HG02884 (cell line): ENCODE measurements around the gene GRN.
"Not testable (repeated sequence)": the region's sequence is repeated elsewhere in the genome, so short reads cannot be mapped to it uniquely, and the experiment has no call there.

Source experiments
- ATAC-seq: cut with Tn5 transposase; IDR thresholded peaks from one replicate; pipeline ENCODE4 v1.9.1; 2021; ENCODE audit warnings: mild to moderate bottlenecking, moderate library complexity; ENCODE audit not compliant: unreplicated experiment

GRN gene

DNA sequence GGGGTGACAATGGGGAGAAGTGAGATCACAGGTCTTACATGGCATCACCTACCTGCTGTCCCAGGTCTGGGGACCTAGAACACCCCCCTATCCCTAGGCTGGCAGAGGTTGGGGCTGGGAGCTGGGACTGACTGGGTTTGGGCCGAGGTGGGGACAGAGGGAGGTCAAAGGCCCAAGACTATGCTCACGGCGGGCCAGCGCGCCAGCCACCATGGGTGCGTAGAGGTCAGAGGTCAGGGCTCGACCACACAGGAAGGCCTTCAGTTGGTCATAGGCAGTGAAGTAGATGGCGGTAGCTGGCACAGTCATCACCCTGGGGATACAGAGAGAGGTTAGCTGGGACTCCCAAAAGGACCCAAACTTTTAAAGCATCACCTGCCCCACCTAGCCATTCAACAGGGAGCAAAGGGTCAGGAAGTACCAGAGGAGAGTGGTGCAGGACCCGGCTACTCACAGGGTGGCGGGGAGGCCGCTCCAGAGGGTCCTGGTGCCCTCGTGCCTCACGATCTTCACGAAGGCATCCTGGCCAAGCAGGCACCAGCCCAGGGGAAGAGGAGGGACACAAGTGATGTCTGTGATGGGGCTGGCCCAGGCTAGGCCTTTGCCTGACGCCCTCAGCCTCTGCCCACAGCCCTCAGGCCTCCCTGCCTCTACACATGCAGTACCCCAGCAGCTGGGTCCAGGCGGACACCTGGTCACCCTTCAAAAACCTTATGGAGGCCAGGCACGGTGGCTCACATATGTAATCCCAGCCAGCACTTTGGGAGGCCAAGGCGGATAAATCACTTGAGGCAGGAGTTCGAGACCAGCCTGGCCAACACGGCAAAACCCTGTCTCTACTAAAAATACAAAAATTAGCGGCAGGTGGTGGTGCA lies 23.6 kb upstream of the GRN start:
- no peak for ATAC-seq

DNA sequence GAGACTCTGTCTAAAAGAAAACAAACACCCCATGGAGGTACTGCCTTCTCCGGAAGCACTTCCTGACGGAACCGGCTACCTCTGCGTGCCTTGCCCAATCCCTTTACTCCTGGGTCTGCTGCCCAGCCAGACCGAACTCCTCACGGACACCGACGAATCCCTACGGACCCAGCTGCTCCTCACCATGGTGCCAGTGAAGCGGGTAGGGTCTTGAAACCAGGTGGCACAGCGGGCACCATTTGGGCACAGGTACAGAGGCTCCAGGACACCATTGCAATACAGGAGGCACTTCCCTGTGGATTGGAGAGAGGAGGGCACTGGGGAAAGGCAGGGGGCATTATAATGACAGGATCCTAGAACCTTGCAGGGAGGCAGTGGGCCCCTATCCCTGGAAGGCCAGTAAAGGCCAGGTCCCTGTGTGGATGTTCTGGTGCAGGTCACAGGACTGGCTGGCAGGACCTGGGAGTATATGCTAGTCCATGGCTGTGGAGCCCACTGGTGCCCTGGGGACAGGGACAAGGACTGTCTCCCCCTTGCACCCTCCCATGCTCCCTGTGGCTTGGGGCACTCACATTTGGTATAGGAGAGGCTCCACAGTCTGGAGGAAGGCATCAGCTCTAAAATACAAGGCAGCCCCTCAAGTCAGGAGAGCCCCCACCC lies 22.7 kb upstream of the GRN start:
- no peak for ATAC-seq

DNA sequence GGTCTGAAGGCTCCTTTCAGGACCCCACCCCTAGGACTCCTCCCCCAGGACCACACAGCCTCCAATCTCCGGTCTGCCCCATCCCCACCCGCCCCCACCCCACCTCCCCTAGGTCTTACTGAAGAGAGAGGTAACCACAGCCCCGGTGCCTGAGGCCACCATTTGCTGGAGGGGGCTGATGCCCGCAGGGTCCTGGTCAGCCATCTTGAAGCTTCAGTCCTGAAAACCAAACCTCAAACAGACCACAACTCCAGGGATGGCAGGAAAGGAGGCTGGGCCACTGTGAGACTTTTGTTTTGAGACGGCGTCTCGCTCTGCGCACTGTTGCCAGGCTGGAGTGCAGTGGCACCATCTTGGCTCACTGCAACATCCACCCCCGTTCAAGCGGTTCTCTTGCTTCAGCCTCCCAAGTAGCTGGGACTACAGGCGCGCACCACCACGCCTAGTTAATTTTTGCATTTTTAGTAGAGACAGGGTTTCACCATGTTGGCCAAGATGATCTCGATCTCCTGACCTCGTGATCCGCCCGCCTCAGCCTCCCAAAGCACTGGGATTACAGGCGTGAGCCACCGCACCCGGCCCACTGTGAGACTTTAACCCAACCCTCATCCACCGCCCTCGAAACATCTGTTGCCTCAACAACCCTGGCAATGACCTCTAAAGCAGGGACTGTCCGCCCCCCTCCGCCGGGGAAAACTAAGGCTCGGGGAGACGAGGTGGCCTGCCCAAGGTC lies 21.6 kb upstream of the GRN start:
- ATAC-seq = no peak

DNA sequence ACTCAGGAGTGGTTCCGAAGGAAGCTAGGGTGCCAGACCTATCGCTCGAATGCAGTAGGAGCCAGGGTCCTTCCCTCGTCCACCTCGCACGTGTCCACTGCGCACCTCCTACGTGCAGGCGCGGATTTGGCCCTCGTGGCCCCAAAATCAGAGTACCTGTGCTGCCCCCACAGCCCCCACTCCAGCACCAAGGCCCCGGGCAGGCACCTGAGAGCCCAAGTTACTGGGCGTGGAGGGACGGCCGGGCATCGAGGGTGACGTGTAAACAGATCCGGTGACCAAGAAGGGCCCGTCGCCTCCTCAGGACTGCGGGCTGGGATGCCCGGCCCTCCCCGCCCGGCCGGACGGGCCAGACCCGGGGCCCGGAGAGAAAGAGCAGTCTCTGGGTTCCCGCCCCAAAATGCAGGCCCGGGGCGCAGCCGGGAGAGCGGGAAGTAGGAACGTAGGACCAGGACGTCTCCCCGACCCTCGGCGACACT lies 21.0 kb upstream of the GRN start:
- peak; percentile 16 for ATAC-seq

DNA sequence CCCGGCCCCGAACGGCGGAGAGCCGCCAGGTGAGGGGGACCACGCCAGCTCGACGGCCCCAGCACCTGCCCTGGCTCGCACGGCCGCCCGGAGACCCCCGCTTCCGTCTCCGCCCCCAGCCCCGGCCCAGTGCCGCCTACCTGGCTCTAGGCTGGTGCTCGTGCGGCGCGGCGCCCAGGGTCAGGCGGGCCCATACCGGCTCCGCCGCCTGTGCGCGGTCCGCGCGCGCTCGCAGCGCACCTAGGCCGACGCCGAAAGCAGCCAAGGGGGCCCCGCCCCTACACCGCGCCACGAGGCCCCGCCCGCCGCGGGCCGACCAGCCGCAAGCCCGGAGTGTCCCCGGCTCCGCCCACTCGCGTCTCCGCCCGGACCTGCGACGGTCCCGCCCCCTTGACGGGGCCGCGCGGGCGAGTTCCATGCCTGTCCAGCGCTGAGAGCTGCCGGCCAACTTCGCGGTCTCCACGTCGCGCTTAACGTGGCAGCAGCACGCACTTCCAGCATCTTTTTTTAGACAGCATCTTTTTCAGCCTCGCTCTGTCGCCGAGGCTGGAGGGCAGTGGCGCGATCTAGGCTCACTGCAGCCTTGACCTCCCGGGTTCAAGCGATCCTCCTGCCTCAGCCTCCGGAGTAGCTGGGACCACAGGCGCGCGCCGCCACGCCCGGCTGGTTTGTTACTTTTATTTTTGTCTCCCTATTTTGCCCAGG lies 20.4 kb upstream of the GRN start, which contains the start of gene SLC25A39:
TSS of gene SLC25A39 (minus strand) at position 253 of the 705 bp plus-strand sequence. CDS start 1,261 bp downstream, outside the sequence.
- ATAC-seq = peak; percentile 49

DNA sequence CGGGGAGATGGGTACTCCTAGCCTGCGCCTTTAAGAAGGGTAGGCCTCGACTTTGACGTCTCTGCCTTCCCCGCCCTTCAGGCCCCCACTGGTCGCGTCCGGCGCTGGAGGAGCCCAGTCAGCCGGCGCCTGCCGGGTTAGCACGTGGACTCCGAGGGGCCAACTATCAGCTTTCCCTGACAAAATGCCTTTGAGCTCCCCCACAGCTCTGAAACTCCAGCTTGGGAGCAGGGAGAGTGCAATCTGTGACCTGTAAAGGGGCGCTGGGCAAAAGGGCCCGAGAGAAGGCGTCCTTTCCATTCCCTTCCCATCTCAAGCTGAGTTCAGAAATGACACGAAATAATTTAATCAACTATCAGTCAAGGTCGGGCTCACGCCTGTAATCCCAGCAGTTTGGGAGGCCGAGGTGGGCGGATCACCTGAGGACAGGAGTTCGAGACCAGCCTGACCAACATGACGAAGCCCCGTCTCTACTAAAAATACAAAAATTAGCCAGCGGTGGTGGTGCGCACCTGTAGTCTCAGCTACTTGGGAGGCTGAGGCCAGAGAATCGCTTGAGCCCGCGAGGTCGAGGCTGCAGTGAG lies 18.1 kb upstream of the GRN start:
- peak; percentile 43 for ATAC-seq

DNA sequence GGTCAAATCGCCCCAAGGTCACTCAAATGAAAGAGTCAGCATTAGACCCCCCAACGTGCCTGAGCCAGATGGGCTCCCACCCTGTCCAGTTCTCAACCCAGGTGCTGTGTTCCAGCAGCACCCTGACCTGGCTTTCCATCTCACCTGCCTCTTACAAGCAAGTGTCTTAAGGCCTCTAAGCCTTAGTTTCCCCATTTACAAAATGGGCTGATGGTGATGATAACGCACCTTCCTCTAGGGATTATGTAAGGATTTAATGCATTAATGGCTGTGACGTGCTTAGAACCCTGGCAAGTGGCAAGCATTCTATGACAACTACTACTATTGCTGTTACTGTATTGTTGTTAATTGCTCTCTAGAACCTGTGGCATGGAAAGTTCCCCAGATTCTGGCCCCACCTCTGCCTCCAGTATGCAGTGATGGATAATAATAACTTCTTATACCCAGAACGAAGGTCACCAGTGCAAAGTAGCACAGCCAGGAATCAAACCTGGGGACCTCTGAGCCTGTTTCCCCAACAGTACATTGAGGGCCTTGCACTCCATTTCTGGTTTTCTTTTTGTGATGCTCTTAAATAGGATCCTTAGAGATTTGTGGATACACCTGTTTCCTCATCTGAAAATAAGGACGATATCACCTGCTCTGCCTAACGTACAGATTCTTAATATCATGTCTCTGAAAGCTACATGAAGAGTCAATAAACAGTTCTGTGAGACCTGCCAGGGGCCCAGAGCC lies 17.2 kb upstream of the GRN start:
- no peak for ATAC-seq

DNA sequence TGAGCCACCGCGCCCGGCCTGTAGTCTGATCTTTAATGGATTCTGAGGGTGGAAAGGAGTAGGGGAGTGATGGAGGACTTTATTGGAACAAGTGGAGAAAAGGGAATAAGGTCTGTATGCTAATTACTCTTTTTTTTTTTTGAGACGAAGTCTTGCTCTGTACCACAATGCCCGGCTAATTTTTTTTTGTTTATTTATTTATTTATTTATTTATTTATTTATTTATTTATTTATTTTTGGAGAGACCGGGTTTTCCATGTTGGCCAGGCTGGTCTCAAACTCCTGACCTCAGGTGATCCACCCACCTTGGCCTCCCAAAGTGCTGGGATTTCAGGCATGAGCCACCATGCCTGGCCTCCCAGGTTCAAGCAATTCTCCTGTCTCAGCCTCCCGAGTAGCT lies 15.6 kb upstream of the GRN start:
- ATAC-seq = not testable (repeated sequence)

DNA sequence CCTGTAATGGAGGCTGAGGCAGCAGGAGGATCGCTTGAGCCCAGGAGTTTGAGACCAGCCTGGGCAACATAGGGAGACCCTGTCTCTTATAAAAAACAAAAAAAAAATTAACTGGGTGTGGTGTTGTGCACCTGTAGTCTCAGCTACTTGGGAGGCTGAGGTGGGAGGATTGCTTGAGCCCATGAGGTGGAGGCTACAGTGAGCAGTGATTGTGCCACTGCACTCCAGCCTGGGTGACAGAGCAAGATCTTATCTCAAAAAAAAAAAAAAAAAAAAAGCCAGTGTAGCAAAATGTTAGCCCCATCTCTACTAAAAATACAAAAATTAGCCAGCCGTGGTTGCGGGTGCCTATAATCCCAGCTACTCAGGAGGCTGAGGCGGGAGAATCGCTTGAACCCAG lies 14.8 kb upstream of the GRN start:
- ATAC-seq = not testable (repeated sequence)

DNA sequence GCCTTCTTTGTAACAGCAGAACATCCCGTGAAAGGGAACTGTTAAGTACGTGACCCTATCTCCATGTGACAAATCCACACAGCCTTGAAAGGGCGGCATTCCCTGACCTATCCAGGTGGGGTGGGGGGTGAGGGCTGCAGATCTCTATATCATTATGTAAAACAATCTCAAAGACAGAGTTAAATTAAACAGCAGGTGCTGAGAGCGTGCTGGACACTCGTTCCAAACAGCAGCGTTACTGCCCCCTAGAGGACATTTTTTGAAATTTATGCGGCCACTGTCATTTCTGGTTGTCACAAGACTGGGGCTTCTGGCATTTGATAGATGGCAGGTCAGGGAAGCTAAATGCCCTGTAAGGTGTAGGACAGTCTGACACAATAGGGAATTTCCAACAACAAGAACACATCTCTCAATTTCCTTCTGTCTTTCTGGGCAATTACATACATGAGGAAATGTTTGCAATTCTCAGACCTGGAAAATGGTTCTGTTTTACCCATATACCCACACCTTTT lies 13.8 kb upstream of the GRN start:
- ATAC-seq = no peak

DNA sequence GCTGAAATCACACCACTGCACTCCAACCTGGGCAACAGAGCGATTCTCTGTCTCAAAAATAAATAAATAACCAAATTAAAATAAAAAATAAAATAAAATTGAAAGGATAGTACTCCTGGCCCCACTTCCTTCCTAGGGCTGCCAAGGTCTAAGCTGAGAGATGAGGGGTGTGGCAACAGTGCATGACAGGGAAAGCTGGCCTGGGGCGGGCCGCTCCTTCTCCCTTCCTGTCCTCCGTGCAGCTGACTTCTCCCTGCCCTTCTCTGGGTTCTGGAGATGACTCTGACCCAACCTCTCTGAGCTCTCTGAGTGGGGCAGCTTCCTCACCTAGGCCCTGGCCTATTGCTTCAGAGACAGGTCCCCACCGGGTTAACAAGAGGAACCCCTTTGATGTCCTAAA lies 11.7 kb upstream of the GRN start:
- ATAC-seq = no peak

DNA sequence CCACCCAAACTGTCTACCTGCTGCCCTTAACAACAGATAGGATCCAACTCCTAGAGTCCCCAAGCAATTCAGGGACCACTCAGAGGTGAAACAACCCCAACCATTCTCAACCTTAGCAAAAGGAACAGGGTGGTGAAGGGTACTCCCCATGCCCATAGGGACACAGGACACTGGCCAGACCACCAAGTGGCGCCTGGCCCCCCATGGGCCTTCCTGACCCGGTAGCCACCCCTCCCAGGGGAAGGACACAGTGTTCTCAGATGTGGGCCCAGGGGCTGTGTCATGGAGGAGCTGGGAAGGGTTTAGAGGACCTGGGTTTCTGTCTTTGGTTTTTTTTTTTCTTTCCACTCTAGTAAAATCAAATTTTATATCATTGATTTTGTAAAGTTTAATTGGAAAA lies 10.8 kb upstream of the GRN start:
- ATAC-seq = no peak

DNA sequence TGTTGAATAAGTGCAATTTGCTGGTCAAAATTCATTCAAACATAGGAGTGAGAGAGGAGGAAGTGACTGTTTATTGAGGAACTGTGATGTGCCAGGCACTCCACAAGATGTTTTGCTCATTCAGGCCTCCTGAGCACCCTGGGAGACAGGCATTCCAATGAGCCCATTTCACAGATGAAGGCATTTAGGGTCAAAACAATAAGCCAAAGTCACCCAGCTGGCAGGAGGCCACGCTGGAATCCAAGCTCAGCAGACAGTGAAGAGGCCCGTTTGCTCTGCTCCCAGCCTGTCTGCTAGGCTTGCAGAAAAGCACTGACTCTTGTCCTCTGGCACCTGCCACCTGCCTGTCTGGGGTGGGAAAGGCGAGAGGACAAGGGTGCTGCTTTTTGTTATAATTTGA lies 10.4 kb upstream of the GRN start:
- ATAC-seq = no peak

DNA sequence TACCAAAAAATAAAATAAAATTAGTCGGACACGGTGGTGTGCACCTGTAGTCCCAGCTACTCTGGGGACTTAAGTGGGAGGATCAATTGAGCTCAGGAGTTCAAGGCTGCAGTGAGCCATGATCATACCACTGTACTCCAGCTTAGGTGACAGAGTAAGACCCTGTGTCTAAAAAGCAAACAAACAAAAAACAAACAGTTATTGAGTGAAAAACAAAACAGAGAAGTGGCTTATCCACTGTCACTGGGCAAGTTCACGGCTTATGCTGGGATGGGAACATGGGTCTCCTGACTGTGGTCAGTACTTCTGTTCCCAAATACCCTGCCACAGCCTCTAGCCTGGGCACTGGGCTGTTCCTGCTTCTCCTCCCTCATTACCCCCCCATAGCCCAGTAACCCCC lies 9.5 kb upstream of the GRN start:
- no peak for ATAC-seq

DNA sequence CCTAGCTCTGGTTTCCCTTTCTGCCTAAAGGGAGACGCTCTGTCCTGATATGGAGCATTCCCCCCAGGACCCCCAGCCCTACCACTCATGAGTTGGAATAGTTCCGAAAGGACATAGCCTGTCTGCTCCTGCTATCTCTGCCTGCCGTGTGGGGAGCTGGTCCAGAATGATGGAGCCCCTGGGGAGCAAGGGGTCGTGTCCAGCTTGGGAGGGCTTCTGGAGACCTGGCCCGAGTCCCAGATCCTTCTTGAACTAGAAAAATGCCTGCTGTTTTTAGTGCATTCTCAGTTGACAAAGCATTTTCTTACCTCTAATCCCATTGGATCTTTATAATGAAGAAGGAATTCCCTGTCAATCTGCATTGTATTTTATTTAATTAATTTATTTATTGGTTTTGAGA lies 9.1 kb upstream of the GRN start:
- no peak for ATAC-seq

DNA sequence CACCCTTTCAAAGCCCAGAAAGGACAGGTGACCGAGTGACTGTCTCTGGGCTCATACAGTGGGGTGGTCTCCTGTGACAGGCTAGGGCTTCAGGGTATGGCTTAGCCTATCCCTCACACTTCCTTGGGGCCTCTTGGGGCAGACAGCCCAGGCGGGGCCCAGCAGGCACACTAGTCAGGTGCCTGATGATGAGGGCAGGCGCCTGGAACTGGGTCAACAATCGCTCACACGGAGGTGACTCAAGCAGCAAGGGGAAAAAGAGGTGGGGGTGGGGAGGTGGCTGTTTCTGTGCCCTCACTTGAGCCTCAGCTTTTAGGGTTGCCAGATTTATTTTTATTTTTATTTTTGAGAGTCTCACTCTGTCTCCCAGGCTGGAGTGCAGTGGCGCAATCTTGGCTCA lies 6.4 kb upstream of the GRN start:
- ATAC-seq = no peak

DNA sequence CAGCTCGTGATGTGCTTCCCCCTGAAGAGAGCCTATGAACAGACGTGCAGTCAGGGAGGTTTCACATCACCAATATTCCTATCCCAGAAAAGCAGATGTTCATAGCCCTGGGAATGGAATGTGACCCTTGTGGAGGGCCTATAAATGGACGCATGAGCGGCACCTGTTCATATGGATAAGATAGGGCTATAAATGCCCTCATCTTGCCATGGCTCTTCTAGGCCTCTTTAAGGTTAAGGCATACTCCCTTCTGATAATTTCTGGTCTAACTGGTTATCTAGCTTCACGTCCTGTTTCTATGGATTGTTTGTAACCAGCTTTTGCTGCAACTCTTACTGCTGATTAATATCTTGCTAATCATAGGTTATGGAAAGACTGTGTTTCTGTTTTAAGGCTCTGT lies 4.5 kb upstream of the GRN start:
- ATAC-seq = not testable (repeated sequence)

DNA sequence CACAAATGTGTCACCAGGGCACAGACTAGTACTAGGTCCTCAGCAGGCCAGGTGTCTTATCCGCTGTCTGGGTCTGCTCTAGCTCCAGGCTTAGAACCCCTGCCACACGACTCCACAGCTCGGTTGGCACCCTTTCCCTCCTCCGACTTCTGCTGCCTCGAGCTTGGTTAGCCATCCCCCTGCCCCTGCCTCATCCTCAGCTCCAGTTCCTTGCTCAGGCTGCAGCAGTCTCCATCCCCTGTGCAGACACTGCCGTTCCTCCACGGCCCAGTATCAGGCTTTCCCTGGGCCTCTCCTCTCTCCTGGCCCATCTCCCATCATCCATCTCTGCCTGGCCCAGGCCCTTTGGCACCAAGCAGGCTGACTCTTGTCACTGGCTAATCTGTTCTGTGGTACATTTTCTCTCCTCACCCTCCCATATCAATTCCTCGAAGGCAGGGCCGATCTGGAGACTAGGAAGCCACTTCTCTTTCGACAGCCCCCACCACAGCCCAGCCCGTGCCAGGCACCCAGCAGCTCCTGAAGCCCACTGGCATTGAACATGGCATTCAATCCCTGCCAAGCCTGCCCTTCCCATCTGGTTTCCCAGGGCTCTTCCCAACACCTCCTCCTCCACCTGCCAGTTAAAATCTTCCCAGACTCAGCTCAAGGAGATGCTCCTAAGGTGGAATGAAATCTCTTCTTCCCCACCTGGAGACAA lies 1.4 kb upstream of the GRN start:
- ATAC-seq = no peak

DNA sequence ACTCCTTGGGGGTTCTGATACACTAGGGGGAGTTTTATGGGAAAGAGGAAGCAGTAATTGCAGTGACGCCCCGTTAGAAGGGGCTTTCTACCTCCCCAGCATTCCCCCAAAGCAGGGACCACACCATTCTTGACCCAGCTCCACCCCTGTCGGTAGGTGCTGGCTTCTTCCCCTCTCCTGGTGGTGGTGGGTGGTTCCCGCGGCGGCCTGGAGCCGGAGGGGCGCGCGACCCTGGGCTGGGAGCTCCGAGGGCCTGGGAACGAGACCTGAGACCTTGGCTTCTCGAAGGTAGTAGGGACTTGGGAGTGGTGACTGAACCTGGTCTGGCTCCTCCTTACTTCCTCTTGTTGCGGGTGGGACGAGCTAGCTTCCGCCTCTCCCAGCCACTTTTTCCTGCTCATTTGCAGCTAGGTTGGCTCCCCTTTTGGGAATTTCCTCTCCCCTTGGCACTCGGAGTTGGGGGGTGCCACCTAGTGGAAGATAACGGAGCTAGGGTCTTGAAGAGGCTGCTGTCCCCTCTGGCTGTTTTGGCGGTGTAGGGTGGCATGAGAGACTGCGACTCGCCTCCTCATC lies 438 bp downstream of the GRN start:
- ATAC-seq = no peak
